HEK293T (cell line): ENCODE results near the gene THSD7B.

Experiments
- CTCF ChIA-PET: fragments of 350-600 bp; formaldehyde crosslinking; extraction: SDS; loops from one replicate; lab custom pipeline; 2021; ENCODE audit warnings: antibody characterized with exemption, inconsistent platforms; lab: Yijun Ruan, JAX
- POLR2A ChIA-PET: fragments of 350-600 bp; formaldehyde crosslinking; extraction: SDS; loops from one replicate; lab custom pipeline; 2020; ENCODE audit warnings: antibody characterized with exemption, inconsistent platforms; lab: Yijun Ruan, JAX
- DNase-seq: peaks from one replicate; pipeline ENCODE4 v3.0.0; 2012; ENCODE audit warnings: mixed read lengths; ENCODE audit errors: extremely low spot score
- ARNT ChIP-seq: fragments of 450-650 bp; IDR thresholded peaks from 2 replicates; pipeline ENCODE4 v1.6.1; 2017; ENCODE audit warnings: mild to moderate bottlenecking
- BHLHE40 ChIP-seq: fragments of 450-650 bp; IDR thresholded peaks from 2 replicates; pipeline ENCODE4 v1.6.1; 2016; ENCODE audit warnings: mild to moderate bottlenecking, moderate library complexity, borderline replicate concordance
- CTBP1 ChIP-seq: fragments of 450-650 bp; IDR thresholded peaks from 2 replicates; pipeline ENCODE4 v1.6.1; 2016; ENCODE audit warnings: borderline replicate concordance
- ELF4 ChIP-seq: fragments of 450-650 bp; IDR thresholded peaks from 2 replicates; pipeline ENCODE4 v1.6.1; 2017; ENCODE audit warnings: antibody characterized with exemption
- FOXA1 ChIP-seq: fragments of 450-650 bp; IDR thresholded peaks from 2 replicates; pipeline ENCODE4 v1.6.1; 2016; ENCODE audit warnings: mild to moderate bottlenecking
- FOXK2 ChIP-seq: fragments of 450-650 bp; IDR thresholded peaks from 2 replicates; pipeline ENCODE4 v1.6.1; 2016; ENCODE audit warnings: mild to moderate bottlenecking
- FOXM1 ChIP-seq: fragments of 450-650 bp; IDR thresholded peaks from 2 replicates; pipeline ENCODE4 v1.6.1; 2017; ENCODE audit warnings: mild to moderate bottlenecking, borderline replicate concordance
- HDGF ChIP-seq: fragments of 450-650 bp; IDR thresholded peaks from 2 replicates; pipeline ENCODE4 v1.6.1; 2017; ENCODE audit warnings: antibody characterized with exemption, borderline replicate concordance
- L3MBTL2 ChIP-seq: fragments of 450-650 bp; conservative IDR thresholded peaks from 2 replicates; pipeline ENCODE4 v1.6.1; 2016; ENCODE audit warnings: mild to moderate bottlenecking
- LEF1 ChIP-seq: fragments of 450-650 bp; IDR thresholded peaks from 2 replicates; pipeline ENCODE4 v1.6.1; 2017; ENCODE audit warnings: mild to moderate bottlenecking, borderline replicate concordance
- NFRKB ChIP-seq: fragments of 450-650 bp; IDR thresholded peaks from 2 replicates; pipeline ENCODE4 v1.6.1; 2016; ENCODE audit warnings: mild to moderate bottlenecking, moderate library complexity
- PKNOX1 ChIP-seq: fragments of 450-650 bp; IDR thresholded peaks from 2 replicates; pipeline ENCODE4 v1.6.1; 2016
- SP1 ChIP-seq: fragments of 450-650 bp; IDR thresholded peaks from 2 replicates; pipeline ENCODE4 v1.6.1; 2017
- SUZ12 ChIP-seq: fragments of 450-650 bp; IDR thresholded peaks from 2 replicates; pipeline ENCODE4 v1.6.1; 2016; ENCODE audit warnings: mild to moderate bottlenecking
- TARDBP ChIP-seq: fragments of 450-650 bp; IDR thresholded peaks from 2 replicates; pipeline ENCODE4 v1.6.1; 2016
- ZNF384 ChIP-seq: fragments of 450-650 bp; IDR thresholded peaks from 2 replicates; pipeline ENCODE4 v1.6.1; 2016

Gene THSD7B

GRCh38 chr2:136909777-136910176 is 144.4 kb downstream of the THSD7B start:
- TF ChIP-seq PKNOX1 = no peak
- no peak for TF ChIP-seq TARDBP
- TF ChIP-seq NFRKB = no peak
- TF ChIP-seq BHLHE40 = no peak
- TF ChIP-seq LEF1 = no peak
- no peak for TF ChIP-seq SUZ12
- no peak for TF ChIP-seq FOXK2
- TF ChIP-seq FOXM1 = no peak
- no peak for TF ChIP-seq ZNF384
- ChIA-PET CTCF (no interaction called here), POLR2A (no interaction called here)
- no peak for DNase-seq

DNA sequence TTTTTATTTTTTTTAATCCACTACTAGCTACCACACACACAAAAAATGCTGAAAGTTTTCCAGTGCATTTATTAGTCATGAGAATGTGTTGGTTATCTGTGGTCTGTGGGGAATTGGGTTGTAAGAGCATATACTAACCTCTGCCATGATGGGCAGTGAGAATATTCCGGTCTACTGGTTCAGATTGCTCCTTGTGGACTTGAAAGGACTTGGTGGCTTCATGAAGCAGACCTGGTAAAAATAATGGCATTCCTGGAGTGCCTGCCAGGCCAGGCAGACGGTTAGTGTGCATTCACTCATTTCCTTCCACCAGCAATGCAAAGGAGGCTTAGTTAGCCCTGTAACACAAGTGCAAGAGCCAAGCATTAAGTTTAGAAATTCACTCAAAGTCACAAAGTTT is 150.8 kb downstream of the THSD7B start:
- TF ChIP-seq PKNOX1 (no peak), FOXA1 (no peak), ZNF384 (no peak), LEF1 (no peak), SUZ12 (no peak), ARNT (no peak), NFRKB (no peak), ELF4 (no peak), HDGF (no peak)
- POLR2A ChIA-PET = no interaction called here
- DNase-seq = no peak
- CTCF ChIA-PET = no interaction called here

DNA sequence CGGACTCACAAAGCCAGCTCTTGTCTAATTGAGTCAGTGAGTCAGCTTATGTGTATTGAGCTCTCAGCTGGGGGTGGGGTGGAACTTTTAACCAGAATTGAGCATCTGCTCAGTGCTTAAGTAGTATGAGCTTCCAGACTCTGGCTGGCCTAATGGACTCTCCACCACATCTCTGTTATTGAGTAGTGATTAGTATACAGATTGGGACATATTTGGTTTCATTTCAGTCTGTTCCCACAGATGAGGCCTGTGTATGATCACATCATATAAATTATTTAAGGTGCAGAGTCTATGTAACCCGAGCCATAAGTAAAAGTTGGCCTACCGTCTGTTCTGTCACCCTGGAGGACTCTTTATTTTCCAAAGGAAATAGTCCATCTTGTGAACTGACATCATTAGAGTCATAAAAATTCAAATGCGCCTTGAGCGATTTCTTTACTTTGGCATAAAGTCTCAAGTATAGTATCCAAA is 152.1 kb downstream of the THSD7B start:
- no peak for TF ChIP-seq SP1
- DNase-seq = no peak
- ChIA-PET CTCF (no interaction called here), POLR2A (no interaction called here)

DNA sequence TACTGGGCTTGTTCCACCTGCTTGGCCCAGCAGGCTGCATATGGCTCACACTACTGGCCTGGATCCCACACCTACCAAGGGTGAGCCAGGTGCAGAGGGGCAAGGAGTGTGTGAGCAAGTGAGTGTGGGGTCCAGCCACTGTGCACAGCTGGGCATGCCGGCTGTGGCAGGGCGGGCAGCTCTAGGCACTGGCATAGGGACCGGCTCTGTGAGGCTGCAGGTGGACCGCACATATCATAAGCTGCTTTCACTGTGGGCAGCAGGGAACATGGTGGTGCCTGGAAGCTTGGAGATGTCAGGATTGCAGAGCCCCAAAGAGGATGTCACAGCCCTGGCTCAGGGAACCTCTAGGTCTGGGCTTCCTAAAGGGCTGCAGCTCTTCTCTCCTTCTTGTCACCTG is 154.3 kb downstream of the THSD7B start:
- no peak for DNase-seq
- POLR2A ChIA-PET = no interaction called here
- TF ChIP-seq SP1 (no peak), TARDBP (no peak), ARNT (no peak), ELF4 (no peak)
- CTCF ChIA-PET = no interaction called here

GRCh38 chr2:136920652-136921333 is 155.4 kb downstream of the THSD7B start:
- TF ChIP-seq L3MBTL2 = no peak
- TF ChIP-seq TARDBP = no peak
- TF ChIP-seq ZNF384 = no peak
- TF ChIP-seq FOXA1 = no peak
- no peak for TF ChIP-seq SP1
- no peak for TF ChIP-seq FOXM1
- no peak for TF ChIP-seq HDGF
- no peak for TF ChIP-seq PKNOX1
- TF ChIP-seq NFRKB = no peak
- no peak for TF ChIP-seq BHLHE40
- TF ChIP-seq FOXK2 = no peak
- no peak for TF ChIP-seq LEF1
- TF ChIP-seq CTBP1 = no peak
- TF ChIP-seq ELF4 = no peak
- TF ChIP-seq ARNT = no peak
- TF ChIP-seq SUZ12 = no peak
- DNase-seq = no peak
- ChIA-PET CTCF (no interaction called here), POLR2A (no interaction called here)

- no peak for DNase-seq
- POLR2A ChIA-PET = no interaction called here
- CTCF ChIA-PET = no interaction called here
- TF ChIP-seq NFRKB (no peak), FOXK2 (no peak), SP1 (no peak), LEF1 (no peak), TARDBP (no peak)
These were observed 161.8 kb downstream of the THSD7B start for GRCh38 chr2:136927156-136927555.

DNA sequence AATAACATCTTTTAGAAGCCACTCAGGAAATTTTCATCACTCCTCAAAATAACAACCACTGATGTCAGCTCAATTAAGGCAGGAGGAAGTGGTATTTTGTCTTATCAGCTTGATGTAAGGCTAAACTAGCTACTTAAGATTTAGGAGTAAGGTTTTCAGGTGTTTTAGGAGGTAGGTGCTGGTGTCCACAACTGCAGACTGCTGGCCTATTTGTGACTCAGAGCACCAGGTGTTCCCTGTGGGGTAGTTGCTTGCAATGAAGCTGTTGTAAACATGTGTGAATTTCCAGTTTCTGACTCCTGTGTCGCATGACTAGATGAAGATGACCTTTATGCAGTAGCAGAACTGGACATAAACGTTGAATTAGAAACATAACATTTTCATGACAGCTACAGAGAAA is 164.2 kb downstream of the THSD7B start:
- no peak for DNase-seq
- POLR2A ChIA-PET = no interaction called here
- TF ChIP-seq L3MBTL2 (no peak), HDGF (no peak), SUZ12 (no peak), ELF4 (no peak), CTBP1 (no peak), SP1 (no peak), FOXK2 (no peak), TARDBP (no peak), NFRKB (no peak), FOXM1 (no peak), ARNT (no peak)
- CTCF ChIA-PET = no interaction called here
